Neural cell (in vitro differentiated cells): ENCODE results near the gene GDA. TPM values are rescaled to one million over a fixed set of nuclear protein-coding genes. Genes with fewer than 3 reads are reported as not detected.

Experiments used
- H2AFZ ChIP-seq: fragments of 200-600, 300-800 bp; sonication (generic), shearing (Covaris generic); 2 replicates; pipeline ENCODE4 v1.6.0; 2014; ENCODE audit warnings: low read depth, mild to moderate bottlenecking, antibody characterized with exemption, low read length, moderate library complexity
- H3F3A ChIP-seq: fragments of 200-600 bp; shearing (Covaris generic); 2 replicates; pipeline ENCODE4 v1.6.1; 2016; ENCODE audit warnings: mild to moderate bottlenecking, moderate library complexity, mixed read lengths, antibody characterized with exemption, low read length; ENCODE audit not compliant: insufficient read depth, poor library complexity, severe bottlenecking
- H3K27ac ChIP-seq: fragments of 200-600, 300-800 bp; sonication (generic), shearing (Covaris generic); 2 replicates; pipeline ENCODE4 v1.5.1; 2014; ENCODE audit warnings: mild to moderate bottlenecking, low read length, moderate library complexity
- H3K27me3 ChIP-seq: fragments of 300-800, 200-600 bp; sonication (generic), shearing (Covaris generic); 2 replicates; pipeline ENCODE4 v1.6.0; 2014; ENCODE audit warnings: mild to moderate bottlenecking, low read depth, low read length, moderate library complexity; ENCODE audit not compliant: insufficient read depth
- H3K36me3 ChIP-seq: fragments of 300-800, 200-600 bp; sonication (generic), shearing (Covaris generic); 2 replicates; pipeline ENCODE4 v1.5.1; 2014; ENCODE audit warnings: mild to moderate bottlenecking, antibody characterized with exemption, low read length, moderate library complexity; ENCODE audit not compliant: insufficient read depth
- H3K4me2 ChIP-seq: fragments of 300-800, 200-600 bp; sonication (generic), shearing (Covaris generic); 2 replicates; pipeline ENCODE4 v1.6.0; 2014; ENCODE audit warnings: mild to moderate bottlenecking, low read length
- H3K4me3 ChIP-seq: fragments of 300-800, 200-600 bp; sonication (generic), shearing (Covaris generic); 2 replicates; pipeline ENCODE4 v1.5.1; 2014; ENCODE audit warnings: mild to moderate bottlenecking, low read length, moderate library complexity
- H3K79me2 ChIP-seq: fragments of 200-600 bp; shearing (Covaris generic); replicated peaks from 2 replicates; pipeline ENCODE4 v1.6.0; 2014; ENCODE audit warnings: mild to moderate bottlenecking, low read length, moderate library complexity; ENCODE audit not compliant: insufficient read depth
- H3K9ac ChIP-seq: fragments of 300-800, 200-600 bp; sonication (generic), shearing (Covaris generic); 2 replicates; pipeline ENCODE4 v1.6.1; 2016; ENCODE audit warnings: mild to moderate bottlenecking, low read length, mixed read lengths
- H3K9me2 ChIP-seq: fragments of 200-600 bp; shearing (Covaris generic); 2 replicates; pipeline ENCODE4 v1.6.1; 2016; ENCODE audit warnings: mild to moderate bottlenecking, low read length, mixed read lengths; ENCODE audit not compliant: insufficient read depth
- H3K9me3 ChIP-seq: fragments of 200-600, 300-800 bp; sonication (generic), shearing (Covaris generic); 2 replicates; pipeline ENCODE4 v1.6.1; 2016; ENCODE audit warnings: mild to moderate bottlenecking, mixed run types, low read length, moderate library complexity, mixed read lengths
- H4K20me1 ChIP-seq: fragments of 200-600 bp; shearing (Covaris generic); 2 replicates; pipeline ENCODE4 v1.6.1; 2016; ENCODE audit warnings: mild to moderate bottlenecking, mixed run types; ENCODE audit not compliant: insufficient read depth
- CTCF ChIP-seq: fragments of 450-650 bp; IDR thresholded peaks from 2 replicates; pipeline ENCODE4 v1.5.1; 2014; ENCODE audit warnings: antibody characterized with exemption, mild to moderate bottlenecking, moderate library complexity; ENCODE audit not compliant: poor library complexity, severe bottlenecking
- EP300 ChIP-seq: fragments of 450-650 bp; conservative IDR thresholded peaks from 2 replicates; pipeline ENCODE4 v1.6.1; 2014; ENCODE audit warnings: antibody characterized with exemption, mild to moderate bottlenecking, moderate library complexity; ENCODE audit not compliant: poor library complexity, severe bottlenecking
- EZH2 ChIP-seq: fragments of 200-600, 300-800 bp; shearing (Covaris generic), sonication (generic); IDR thresholded peaks from 2 replicates; pipeline ENCODE4 v1.6.1; 2014; ENCODE audit warnings: antibody characterized with exemption, low read length, borderline replicate concordance, mild to moderate bottlenecking; ENCODE audit not compliant: insufficient read depth, poor library complexity, severe bottlenecking
- MXI1 ChIP-seq: fragments of 450-650 bp; conservative IDR thresholded peaks from 2 replicates; pipeline ENCODE4 v1.6.1; 2014; ENCODE audit warnings: antibody characterized with exemption, mild to moderate bottlenecking; ENCODE audit not compliant: poor library complexity, severe bottlenecking
- POLR2AphosphoS5 ChIP-seq: IDR thresholded peaks from 2 replicates; pipeline ENCODE4 v1.6.1; 2012
- RAD21 ChIP-seq: fragments of 450-650 bp; conservative IDR thresholded peaks from 2 replicates; pipeline ENCODE4 v1.6.1; 2014; ENCODE audit warnings: antibody characterized with exemption, mild to moderate bottlenecking, moderate library complexity
- REST ChIP-seq: IDR thresholded peaks from 2 replicates; pipeline ENCODE4 v1.6.1; 2012; ENCODE audit warnings: borderline replicate concordance
- SMC3 ChIP-seq: fragments of 450-650 bp; conservative IDR thresholded peaks from 2 replicates; pipeline ENCODE4 v1.6.1; 2014; ENCODE audit warnings: antibody characterized with exemption, mild to moderate bottlenecking, moderate library complexity; ENCODE audit not compliant: poor library complexity
- TAF1 ChIP-seq: IDR thresholded peaks from 2 replicates; pipeline ENCODE4 v1.6.1; 2012; ENCODE audit warnings: low read depth
- polyA plus RNA-seq: library from polyadenylated mRNA; depleted of rRNA; stranded (reverse); fragments of >200 nt; gene quantifications from 2 replicates; pipeline ENCODE4 v1.2.3, GENCODE V29; 2014

GDA gene
- polyA plus RNA-seq, 1 donor from 2014 or later, result 0.26 TPM

GRCh38 chr9:72278959-72279358, 129.7 kb downstream of the GDA start:
- H2AFZ ChIP-seq, result no peak overlapping the region

DNA sequence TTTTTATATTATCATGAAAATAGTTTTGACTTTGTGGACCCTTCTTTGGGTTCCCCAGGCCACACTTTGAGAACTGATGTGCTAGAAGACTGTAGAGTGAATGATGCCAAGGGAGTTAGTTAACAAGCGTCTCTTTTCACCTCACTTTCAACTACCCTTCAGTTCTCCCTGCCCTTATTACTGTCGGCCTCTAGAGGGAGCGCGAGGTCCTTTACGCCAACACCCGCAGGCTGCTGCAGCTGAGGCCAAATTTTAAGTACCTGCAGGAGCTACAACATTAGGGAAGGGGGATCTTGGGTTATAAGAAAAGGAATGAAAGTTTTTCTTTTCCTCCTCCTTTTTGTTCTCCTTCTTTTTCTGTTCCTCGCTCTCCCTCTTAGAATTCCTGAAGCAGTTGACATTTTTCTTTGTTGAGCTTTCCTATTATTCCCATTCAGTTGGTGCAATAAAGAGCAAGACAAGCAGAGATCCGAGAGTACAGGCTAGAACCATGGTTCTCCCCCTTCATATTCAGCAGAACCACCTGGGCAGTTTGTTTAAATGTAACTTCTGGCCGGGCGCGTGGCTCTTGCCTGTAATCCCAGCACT, 131.8 kb downstream of the GDA start:
- Histone ChIP-seq H2AFZ (no peak overlapping the region), H3K4me3 (no peak overlapping the region), H3K27ac (no peak overlapping the region), H3K9me2 (no peaks in the 10 kb centered on the region), H3F3A (no peaks in the 10 kb centered on the region), H3K4me2 (no peak overlapping the region), H3K79me2 (no peaks in the 10 kb centered on the region), H3K27me3 (no peaks in the 10 kb centered on the region), H4K20me1 (no peaks in the 10 kb centered on the region), H3K36me3 (no peaks in the 10 kb centered on the region), H3K9ac (no peak overlapping the region), H3K9me3 (no peaks in the 10 kb centered on the region)
- TF ChIP-seq TAF1 (no peak), EZH2 (no peak), POLR2AphosphoS5 (no peak), SMC3 (peak; percentile 85), CTCF (peak; percentile 86), RAD21 (peak; percentile 87), EP300 (no peak), MXI1 (no peak)

More at GRCh38 chr9:72278959-72279358, 129.7 kb downstream of the GDA start:
- Histone ChIP-seq H3K9me3 (no peaks in the 10 kb centered on the region), H4K20me1 (no peaks in the 10 kb centered on the region), H3K79me2 (no peaks in the 10 kb centered on the region), H3K27ac (no peak overlapping the region), H3K4me3 (no peak overlapping the region), H3K27me3 (no peaks in the 10 kb centered on the region), H3K9ac (no peak overlapping the region), H3K4me2 (no peak overlapping the region), H3K36me3 (no peaks in the 10 kb centered on the region), H3F3A (no peaks in the 10 kb centered on the region), H3K9me2 (no peaks in the 10 kb centered on the region)
- TF ChIP-seq EZH2 (no peak), MXI1 (no peak), CTCF (no peak), TAF1 (no peak), EP300 (no peak), REST (no peak), POLR2AphosphoS5 (no peak), SMC3 (no peak), RAD21 (no peak)
